Hematopoietic multipotent progenitor cell treated with erythropoietin and hydrocortisone succinate and interleukin-3 and kit ligand, for 6 days (in vitro differentiated cells): ENCODE results near the gene PLCH1.

Source experiments
- DNase-seq: peaks from one replicate; pipeline ENCODE4 v3.0.0-alpha.2; 2015

PLCH1 gene

DNA sequence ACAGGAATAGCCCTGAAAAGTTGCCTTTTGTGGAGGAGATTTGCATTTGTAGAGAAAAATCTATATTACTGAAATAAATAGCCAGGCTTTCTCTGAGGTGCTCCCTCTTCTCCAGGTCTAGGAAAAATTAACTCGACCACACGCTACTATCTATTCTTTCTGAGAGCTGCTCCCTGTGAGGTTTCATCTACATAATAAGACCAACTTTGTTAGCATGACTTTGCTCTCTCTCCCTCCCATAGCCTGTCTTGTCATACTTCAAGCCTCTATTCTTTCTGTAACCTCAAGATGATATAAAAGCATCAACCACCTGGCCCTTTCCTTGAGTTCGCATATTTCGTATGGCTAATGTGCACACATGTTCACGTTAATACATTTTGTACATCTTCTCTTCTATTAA is 375.6 kb downstream of the PLCH1 start:
- DNase-seq: no peak

DNA sequence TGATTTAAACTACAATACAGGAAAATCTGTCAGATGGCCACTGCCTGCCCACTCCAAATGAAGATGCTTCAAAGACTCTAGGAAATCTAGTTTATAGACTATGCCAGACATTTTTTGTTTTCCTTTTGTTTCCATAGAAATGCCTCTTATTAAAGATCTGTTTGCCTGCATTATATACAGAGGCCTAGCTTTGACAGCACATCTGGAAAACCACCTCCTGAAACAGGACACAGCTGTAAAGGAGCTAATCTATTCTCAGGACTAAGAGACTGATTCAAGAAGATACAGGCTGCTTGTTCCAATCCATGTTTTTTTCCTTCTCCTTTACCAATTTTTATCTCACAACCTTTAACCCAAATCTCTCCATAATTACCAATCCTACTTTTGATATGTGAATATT is 376.1 kb downstream of the PLCH1 start:
- no peak for DNase-seq

GRCh38 chr3:155367506-155367905 is 377.4 kb downstream of the PLCH1 start:
- DNase-seq: no peak

- DNase-seq: no peak
Observed at GRCh38 chr3:155365178-155365783, 379.6 kb downstream of the PLCH1 start.

DNA sequence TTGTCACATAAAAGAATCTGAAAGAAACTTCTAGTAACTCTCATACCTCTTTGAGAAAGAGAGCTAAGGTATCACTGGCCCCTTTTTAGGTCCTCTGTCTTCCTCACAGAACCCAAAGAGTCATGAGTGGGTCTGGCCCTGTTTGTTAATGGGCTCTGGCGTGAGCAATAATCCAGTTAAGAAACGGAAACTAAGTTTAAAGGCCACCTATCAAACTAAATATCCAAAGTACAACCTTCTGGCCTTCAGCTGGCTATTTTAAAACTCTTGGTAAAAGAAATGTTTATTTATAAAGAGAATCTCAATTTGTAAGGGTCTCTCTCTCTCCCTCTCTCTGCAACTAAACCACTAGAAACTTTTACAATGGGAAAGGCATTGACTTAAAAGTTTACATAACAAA is 380.4 kb downstream of the PLCH1 start:
- DNase-seq: no peak

GRCh38 chr3:155363690-155364070 is 381.2 kb downstream of the PLCH1 start:
- DNase-seq: no peak

DNA sequence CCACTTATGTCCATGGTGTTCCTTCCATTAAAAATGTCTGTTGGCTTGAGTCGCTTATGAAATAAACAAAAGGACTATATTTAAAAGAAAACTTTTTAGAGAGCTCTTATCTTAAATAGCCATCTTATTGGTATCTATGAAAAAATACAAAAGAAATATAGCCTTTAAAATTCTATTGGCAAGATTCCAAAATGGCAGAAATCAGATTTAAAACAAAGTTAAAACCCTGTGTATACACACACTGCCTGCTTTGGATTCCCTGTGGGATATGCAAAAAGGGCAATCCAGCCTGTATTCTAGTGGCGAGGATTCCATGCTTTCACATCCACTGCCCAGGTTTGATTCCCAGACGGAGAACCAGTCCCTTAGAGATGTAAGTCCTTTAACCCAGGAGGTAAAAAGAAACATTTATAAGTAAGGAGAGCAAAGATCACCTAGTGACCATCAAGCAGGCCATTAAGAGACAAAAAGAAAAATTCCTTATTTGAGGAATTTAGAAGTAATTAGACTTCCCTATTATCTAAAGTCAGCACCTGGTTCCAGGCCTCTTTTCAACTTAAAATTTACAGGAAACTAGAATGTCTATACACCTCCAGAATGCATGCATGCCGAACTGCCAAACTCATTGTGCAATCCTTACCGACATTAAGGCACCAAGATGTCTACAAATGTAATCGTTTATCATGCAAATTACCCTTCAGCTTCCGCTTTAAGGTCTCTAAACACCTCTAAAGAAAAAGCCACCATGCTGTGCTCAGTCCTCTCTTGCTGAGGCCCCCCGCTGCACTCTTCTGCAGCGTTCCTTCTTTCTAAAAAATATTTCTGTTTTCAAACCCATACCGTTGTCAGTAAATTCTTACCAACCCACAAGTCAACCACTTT is 381.8 kb downstream of the PLCH1 start:
- no peak for DNase-seq

DNA sequence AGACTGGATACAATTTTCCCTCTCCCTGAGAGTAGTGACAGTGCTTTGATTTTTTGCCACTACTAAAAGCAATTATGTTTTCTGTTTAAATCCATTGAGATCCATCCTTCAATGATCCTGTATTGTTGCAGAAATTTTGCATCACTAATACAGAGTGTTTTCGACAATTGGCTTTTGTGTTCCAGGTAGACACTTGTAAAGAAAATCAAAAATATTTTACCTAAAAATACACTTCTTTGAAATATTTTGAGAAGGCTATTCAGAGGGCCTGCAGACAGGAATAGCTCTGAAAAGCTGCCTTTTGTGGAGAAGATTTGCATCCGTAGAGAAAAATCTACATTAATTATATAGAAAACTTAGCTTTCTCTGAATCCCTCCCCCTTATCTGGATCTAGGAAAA is 384.6 kb downstream of the PLCH1 start:
- no peak for DNase-seq

DNA sequence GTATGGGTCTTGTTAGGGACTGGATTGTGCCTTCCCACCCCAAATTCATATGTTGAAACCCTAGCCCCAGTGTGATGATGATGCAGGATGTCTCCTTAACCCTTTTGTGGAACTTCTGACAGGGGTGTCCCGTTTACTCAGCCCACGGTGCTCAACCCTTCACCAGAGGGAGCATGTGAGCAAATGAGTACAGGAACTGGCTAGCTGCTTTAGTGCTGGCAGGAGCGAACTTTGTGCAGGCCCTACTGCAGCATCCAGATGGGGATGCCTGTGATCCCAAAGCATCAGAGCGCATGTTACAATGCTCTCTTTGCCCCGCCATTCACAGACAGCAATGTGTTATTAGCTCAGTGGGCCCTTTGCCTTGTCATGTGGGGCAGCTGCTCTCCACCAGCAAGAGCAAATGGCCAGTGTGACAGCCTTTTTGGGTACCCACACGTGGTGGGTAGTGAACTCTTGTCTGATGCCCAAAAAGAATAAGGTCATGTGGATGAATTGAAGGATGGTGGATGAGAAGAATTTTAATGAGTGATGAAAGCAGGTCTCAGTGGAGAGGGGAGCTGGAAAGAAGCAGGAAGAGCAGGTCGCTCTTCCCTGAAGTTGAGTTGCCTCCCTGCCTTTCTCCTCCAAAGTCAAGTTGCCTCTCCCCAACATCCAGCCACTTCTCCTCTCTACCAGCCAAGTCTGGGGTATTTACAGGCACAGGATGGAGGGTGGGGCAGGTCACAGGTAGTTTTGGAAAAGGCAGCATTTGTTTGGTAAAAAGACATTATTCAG is 388.1 kb downstream of the PLCH1 start:
- DNase-seq: no peak

- DNase-seq: no peak
Observed at GRCh38 chr3:155354658-155355057, 390.2 kb downstream of the PLCH1 start.

- DNase-seq: peak; percentile 75
Observed at GRCh38 chr3:155352900-155353490, 391.9 kb downstream of the PLCH1 start.

DNA sequence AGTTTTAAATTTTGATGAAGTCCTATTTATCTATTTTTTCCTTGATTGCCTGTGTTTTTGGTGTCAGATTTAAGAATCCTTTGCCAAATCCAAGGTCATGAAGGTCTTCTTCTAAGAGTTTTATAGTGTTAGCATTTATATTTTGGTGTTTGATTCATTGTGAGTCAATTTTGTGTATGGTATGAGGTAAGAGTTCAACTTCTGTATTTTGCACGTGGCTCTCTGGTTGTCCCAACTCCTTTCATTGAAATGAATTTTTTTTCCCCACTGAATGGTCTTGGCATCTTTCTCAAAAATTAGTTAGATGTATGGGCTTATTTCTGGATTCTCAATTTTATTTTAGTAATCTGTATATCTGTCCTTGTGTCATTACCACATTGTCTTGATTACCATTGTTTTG is 394.3 kb downstream of the PLCH1 start:
- no peak for DNase-seq

GRCh38 chr3:155347901-155348300 is 397.0 kb downstream of the PLCH1 start:
- no peak for DNase-seq

GRCh38 chr3:155342344-155342743 is 402.5 kb downstream of the PLCH1 start:
- DNase-seq: no peak

GRCh38 chr3:155339052-155339451 is 405.8 kb downstream of the PLCH1 start:
- DNase-seq: peak; percentile 24

DNA sequence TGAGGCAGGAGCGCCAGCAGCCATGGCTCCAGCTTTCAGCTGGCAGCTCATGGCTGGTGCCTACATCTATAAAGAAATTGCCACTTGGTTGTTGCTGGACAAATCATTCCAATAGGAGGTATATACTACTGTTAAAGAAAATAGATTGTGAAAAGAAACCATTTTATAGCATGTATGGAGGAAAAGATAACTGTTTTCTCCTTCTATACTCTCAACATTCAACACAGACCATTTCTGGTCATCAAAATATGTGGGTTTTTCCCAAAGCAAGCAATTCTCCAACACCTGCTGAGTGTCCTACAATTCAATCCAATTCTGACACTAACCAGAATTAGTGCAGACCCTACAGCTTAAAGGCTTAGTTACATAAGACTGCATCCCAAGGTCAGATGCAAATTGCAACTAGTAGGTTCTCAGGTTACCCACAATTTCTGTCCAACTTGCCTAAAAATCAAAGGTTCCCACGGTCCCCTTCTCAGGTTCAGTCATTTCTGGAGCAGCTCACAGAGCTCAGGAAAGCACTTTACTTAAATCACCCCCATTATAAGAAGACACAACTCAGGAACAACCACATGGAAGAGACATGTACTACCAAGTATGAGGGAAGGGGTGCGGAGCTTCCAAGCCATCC is 409.0 kb downstream of the PLCH1 start:
- peak; percentile 17 for DNase-seq

DNA sequence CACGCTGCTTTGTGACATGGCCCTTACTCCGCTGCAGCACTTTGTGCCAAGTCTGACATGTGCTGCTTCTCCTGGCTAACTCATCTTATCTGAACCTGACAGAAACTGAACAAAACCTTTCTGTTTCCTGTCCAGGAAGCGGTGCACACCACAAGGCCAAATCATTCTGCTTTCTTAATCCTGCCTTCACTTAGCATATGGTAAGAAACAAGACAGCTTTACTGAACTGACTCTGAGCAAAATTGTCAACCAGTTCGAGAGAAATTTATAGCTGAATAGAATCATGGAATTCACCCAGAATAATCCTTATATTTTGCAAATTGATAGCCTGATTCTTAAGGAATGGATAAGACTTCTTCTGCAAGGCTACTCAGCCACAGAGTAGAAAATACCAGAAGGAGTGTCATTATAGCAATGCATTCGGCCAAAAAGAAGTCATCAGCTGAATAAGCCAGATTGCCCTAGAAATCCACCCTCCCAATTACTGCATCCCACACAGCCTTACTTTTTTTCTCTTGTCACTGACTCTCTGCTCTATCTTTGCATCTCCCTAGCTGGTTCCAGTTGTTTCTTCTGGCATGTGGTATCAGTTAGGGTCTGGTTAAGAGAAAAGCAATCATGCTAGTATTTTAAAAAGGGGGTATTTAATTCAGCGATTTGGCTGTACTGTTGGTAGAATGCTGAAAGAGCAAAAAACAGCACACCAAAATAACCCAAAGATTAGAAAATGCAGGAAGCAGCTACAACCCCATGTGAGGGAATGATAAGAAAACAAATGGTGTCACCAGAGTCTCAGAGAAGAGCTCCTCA is 409.8 kb downstream of the PLCH1 start:
- peak; percentile 97 for DNase-seq

- DNase-seq: peak; percentile 32
Observed at GRCh38 chr3:155334215-155334913, 410.5 kb downstream of the PLCH1 start.

- peak; percentile 8 for DNase-seq
Observed at GRCh38 chr3:155332716-155333115, 412.2 kb downstream of the PLCH1 start.

DNA sequence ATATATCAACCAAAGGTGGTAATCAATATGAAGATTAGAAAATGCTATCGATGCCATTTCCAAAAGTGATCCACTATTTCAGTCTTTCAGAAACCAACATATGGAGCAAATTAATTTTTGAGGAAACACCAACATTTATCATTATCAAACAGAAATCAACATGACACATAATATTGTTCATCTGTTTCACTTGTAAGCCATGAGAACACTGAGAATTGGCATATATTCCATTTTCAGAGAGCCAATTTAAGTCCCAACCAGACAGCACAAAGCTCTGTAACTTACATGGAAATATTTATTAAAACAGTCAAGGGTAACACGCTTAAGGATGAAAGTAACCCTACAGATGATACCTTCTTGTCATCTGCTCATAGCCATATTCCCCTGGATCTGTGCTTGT is 413.8 kb downstream of the PLCH1 start:
- no peak for DNase-seq

GRCh38 chr3:155330370-155330769 is 414.5 kb downstream of the PLCH1 start:
- DNase-seq: peak; percentile 16
